Activated CD4-positive, alpha-beta memory T cell treated with anti-CD3 and anti-CD28 coated beads for 36 hours (primary cell): ENCODE data around the gene IQGAP2. TPM values are rescaled to one million over a fixed set of nuclear protein-coding genes. Genes with fewer than 3 reads are reported as not detected.

Experiments used
- CTCF ChIA-PET: fragments of 350-600 bp; sonication (Branson Sonifier 250); formaldehyde crosslinking; loops from one replicate; lab custom pipeline; 2021; ENCODE audit warnings: antibody characterized with exemption, inconsistent platforms; lab: Charles Lee
- POLR2A ChIA-PET: fragments of 350-600 bp; sonication (Branson Sonifier 250); formaldehyde crosslinking; loops from one replicate; lab custom pipeline; 2021; ENCODE audit warnings: antibody characterized with exemption; lab: Charles Lee
- DNase-seq: peaks from one replicate; pipeline ENCODE4 v3.0.0-alpha.2; 2020
- H3K27ac Mint-ChIP-seq: one replicate; pipeline ENCODE4 v1.8.0; 2021; ENCODE audit warnings: mixed read lengths
- H3K27me3 Mint-ChIP-seq: one replicate; pipeline ENCODE4 v1.8.0; 2021; ENCODE audit warnings: mixed read lengths
- H3K36me3 Mint-ChIP-seq: one replicate; pipeline ENCODE4 v1.8.0; 2021; ENCODE audit warnings: mixed read lengths
- H3K4me1 Mint-ChIP-seq: one replicate; pipeline ENCODE4 v1.8.0; 2021; ENCODE audit warnings: low read depth, mixed read lengths
- H3K4me3 Mint-ChIP-seq: one replicate; pipeline ENCODE4 v1.8.0; 2021; ENCODE audit warnings: mild to moderate bottlenecking, mixed read lengths
- H3K9me3 Mint-ChIP-seq: one replicate; pipeline ENCODE4 v1.8.0; 2021; ENCODE audit warnings: mixed read lengths
- intact Hi-C: fragments of 100-400 bp; cut with micrococcal nuclease; formaldehyde crosslinking; loops from one replicate; pipeline ENCODE4 v1.15.1; 2023
- total RNA-seq, 2 experiments: library from RNA; stranded (reverse); gene quantifications; one replicate each; pipeline ENCODE4 v1.2.3, GENCODE V29; 2021

The IQGAP2 gene
- total RNA-seq, 2 experiments from 2014 or later: 92.7 to 93.0 TPM

DNA sequence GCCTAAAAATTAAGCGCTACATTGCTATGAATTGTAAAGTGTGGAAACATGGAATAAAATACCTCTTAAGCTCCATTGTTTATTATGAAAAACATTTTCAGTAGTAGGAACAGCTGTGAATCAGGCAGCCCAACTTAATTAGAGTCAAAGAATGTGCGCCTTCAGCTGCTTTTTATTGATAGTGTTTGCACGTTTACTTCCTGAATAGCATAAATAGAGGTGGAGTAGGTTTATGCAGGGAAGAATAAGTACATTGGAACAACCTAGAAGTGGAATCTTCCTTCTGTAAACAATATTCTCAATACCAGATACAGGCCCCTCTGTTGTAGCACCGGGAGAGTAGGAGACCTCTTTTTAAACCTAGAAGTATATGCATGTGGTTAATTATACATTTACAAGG is 79.9 kb downstream of the IQGAP2 start:
- Mint-ChIP-seq H3K4me3 (no peak overlapping the region), H3K9me3 (no peaks in the 10 kb centered on the region), H3K36me3 (no peaks in the 10 kb centered on the region), H3K27me3 (no peaks in the 10 kb centered on the region), H3K4me1 (peaks cover 54% of the 10 kb centered on the region), H3K27ac (no peak overlapping the region)
- DNase-seq: no peak
- intact Hi-C loops: no loop called here
- ChIA-PET CTCF (no interaction called here), POLR2A (interaction anchor here (1.3 kb wide), 1 partner anchor 13 kb away, joined by 3 read pairs; no protein-coding TSS in a partner anchor)

- Mint-ChIP-seq H3K4me3 (no peak overlapping the region), H3K9me3 (no peaks in the 10 kb centered on the region), H3K4me1 (peaks cover 57% of the 10 kb centered on the region), H3K36me3 (peaks cover 1% of the 10 kb centered on the region), H3K27me3 (no peaks in the 10 kb centered on the region), H3K27ac (no peak overlapping the region)
- DNase-seq: no peak
- ChIA-PET CTCF (no interaction called here), POLR2A (interaction anchor here (1.3 kb wide), 1 partner anchor 13 kb away, joined by 3 read pairs; no protein-coding TSS in a partner anchor)
- intact Hi-C loops: no loop called here
These were observed 80.3 kb downstream of the IQGAP2 start for GRCh38 chr5:76483433-76483832.

GRCh38 chr5:76483881-76484280 is 80.8 kb downstream of the IQGAP2 start:
- CTCF ChIA-PET: no interaction called here
- Mint-ChIP-seq H3K4me1 (peaks cover 56% of the 10 kb centered on the region), H3K27ac (no peak overlapping the region), H3K36me3 (peaks cover 2% of the 10 kb centered on the region), H3K4me3 (no peak overlapping the region), H3K9me3 (no peaks in the 10 kb centered on the region), H3K27me3 (no peaks in the 10 kb centered on the region)
- POLR2A ChIA-PET: interaction anchor here (1.3 kb wide), 1 partner anchor 14 kb away, joined by 3 read pairs; no protein-coding TSS in a partner anchor
- DNase-seq: no peak
- intact Hi-C loops: no loop called here

GRCh38 chr5:76485511-76485910 is 82.4 kb downstream of the IQGAP2 start:
- intact Hi-C loops: no loop called here
- no peaks in the 10 kb centered on the region for H3K9me3 Mint-ChIP-seq
- no peak overlapping the region for H3K27ac Mint-ChIP-seq
- CTCF ChIA-PET: interaction anchor here (0.9 kb wide), 1 partner anchor 12 kb away, joined by 3 read pairs; no protein-coding TSS in a partner anchor
- H3K4me3 Mint-ChIP-seq: no peak overlapping the region
- POLR2A ChIA-PET: interaction anchor here (0.6 kb wide), 1 partner anchor 76 kb away, joined by 3 read pairs; no protein-coding TSS in a partner anchor
- H3K4me1 Mint-ChIP-seq: peaks cover 53% of the 10 kb centered on the region
- DNase-seq: no peak
- H3K27me3 Mint-ChIP-seq: no peaks in the 10 kb centered on the region
- H3K36me3 Mint-ChIP-seq: peaks cover 4% of the 10 kb centered on the region

- intact Hi-C loops: no loop called here
These were observed 84.3 kb downstream of the IQGAP2 start for GRCh38 chr5:76487386-76487785.

DNA sequence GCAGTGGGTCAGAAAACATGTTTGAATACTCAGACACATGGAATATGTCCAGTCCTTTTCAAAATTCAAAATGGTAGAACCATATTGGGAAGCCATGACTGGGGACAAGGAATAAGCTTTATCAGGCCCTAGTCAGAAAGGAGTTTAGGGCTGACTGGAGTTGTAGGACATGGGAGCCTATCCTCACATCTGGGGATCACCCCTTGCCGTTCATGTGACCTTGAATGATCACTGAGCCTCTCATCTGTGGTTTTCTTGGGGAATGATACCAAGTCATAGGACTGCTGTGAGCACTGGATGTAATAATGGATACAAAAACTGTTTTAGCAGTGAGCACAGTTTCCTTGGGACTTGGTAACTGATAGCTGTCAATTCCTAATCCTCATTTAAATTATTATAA is 84.7 kb downstream of the IQGAP2 start:
- Mint-ChIP-seq H3K4me1 (peaks cover 58% of the 10 kb centered on the region), H3K4me3 (no peak overlapping the region), H3K27ac (no peak overlapping the region), H3K36me3 (peaks cover 4% of the 10 kb centered on the region), H3K9me3 (no peaks in the 10 kb centered on the region), H3K27me3 (no peaks in the 10 kb centered on the region)
- ChIA-PET POLR2A (no interaction called here), CTCF (no interaction called here)
- intact Hi-C loops: no loop called here
- no peak for DNase-seq

More at GRCh38 chr5:76487386-76487785, 84.3 kb downstream of the IQGAP2 start:
- H3K4me1 Mint-ChIP-seq: peaks cover 60% of the 10 kb centered on the region
- no peak for DNase-seq
- H3K9me3 Mint-ChIP-seq: no peaks in the 10 kb centered on the region
- POLR2A ChIA-PET: no interaction called here
- no peak overlapping the region for H3K4me3 Mint-ChIP-seq
- H3K36me3 Mint-ChIP-seq: peaks cover 4% of the 10 kb centered on the region
- no peaks in the 10 kb centered on the region for H3K27me3 Mint-ChIP-seq
- CTCF ChIA-PET: no interaction called here
- H3K27ac Mint-ChIP-seq: no peak overlapping the region

GRCh38 chr5:76488969-76489368 is 85.9 kb downstream of the IQGAP2 start:
- no peak for DNase-seq
- Mint-ChIP-seq H3K4me3 (no peak overlapping the region), H3K27ac (no peak overlapping the region), H3K27me3 (no peaks in the 10 kb centered on the region), H3K4me1 (peaks cover 48% of the 10 kb centered on the region), H3K9me3 (no peaks in the 10 kb centered on the region), H3K36me3 (peaks cover 4% of the 10 kb centered on the region)
- CTCF ChIA-PET: interaction anchor here (0.7 to 2.0 kb wide), 3 partner anchors 17 to 280 kb away, joined by 3 to 4 read pairs (median 3); no protein-coding TSS in a partner anchor
- intact Hi-C loops: no loop called here
- POLR2A ChIA-PET: no interaction called here

- ChIA-PET POLR2A (no interaction called here), CTCF (interaction anchor here (0.7 to 2.0 kb wide), 3 partner anchors 9 to 279 kb away, joined by 3 to 4 read pairs (median 3); no protein-coding TSS in a partner anchor)
- Mint-ChIP-seq H3K36me3 (peaks cover 8% of the 10 kb centered on the region), H3K4me1 (peaks cover 45% of the 10 kb centered on the region), H3K4me3 (no peak overlapping the region), H3K27me3 (no peaks in the 10 kb centered on the region), H3K27ac (no peak overlapping the region), H3K9me3 (no peaks in the 10 kb centered on the region)
- DNase-seq: no peak
- intact Hi-C loops: no loop called here
These were observed 87.0 kb downstream of the IQGAP2 start for GRCh38 chr5:76489877-76490688.

GRCh38 chr5:76490960-76491359 is 87.9 kb downstream of the IQGAP2 start:
- ChIA-PET POLR2A (no interaction called here), CTCF (interaction anchor here (0.8 kb wide), 1 partner anchor 10 kb away, joined by 3 read pairs; no protein-coding TSS in a partner anchor)
- Mint-ChIP-seq H3K4me1 (peaks cover 47% of the 10 kb centered on the region), H3K27ac (no peak overlapping the region), H3K4me3 (no peak overlapping the region), H3K9me3 (no peaks in the 10 kb centered on the region), H3K27me3 (no peaks in the 10 kb centered on the region), H3K36me3 (peaks cover 8% of the 10 kb centered on the region)
- DNase-seq: no peak
- intact Hi-C loops: no loop called here

DNA sequence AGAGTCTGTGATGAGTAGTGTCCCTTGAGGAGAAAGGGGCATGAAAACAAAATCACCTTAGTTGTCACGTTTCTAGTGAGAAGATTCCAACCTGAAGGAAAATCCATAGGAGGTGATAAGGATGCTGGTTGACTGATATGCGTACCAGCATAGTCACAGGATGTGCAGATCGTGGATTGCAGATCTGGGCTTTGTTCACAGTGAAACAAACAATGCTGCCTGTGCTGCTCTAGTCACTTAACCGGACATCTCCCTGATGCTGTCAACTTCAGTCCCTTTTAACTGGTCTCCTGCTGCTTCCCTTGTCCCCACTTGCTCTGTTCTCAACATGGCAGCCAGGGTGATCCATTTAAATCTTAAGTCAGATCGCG is 89.7 kb downstream of the IQGAP2 start:
- CTCF ChIA-PET: no interaction called here
- peaks cover 8% of the 10 kb centered on the region for H3K36me3 Mint-ChIP-seq
- H3K4me1 Mint-ChIP-seq: peaks cover 54% of the 10 kb centered on the region
- intact Hi-C loops: no loop called here
- POLR2A ChIA-PET: no interaction called here
- DNase-seq: no peak
- H3K9me3 Mint-ChIP-seq: no peaks in the 10 kb centered on the region
- no peak overlapping the region for H3K27ac Mint-ChIP-seq
- no peaks in the 10 kb centered on the region for H3K27me3 Mint-ChIP-seq
- H3K4me3 Mint-ChIP-seq: no peak overlapping the region

DNA sequence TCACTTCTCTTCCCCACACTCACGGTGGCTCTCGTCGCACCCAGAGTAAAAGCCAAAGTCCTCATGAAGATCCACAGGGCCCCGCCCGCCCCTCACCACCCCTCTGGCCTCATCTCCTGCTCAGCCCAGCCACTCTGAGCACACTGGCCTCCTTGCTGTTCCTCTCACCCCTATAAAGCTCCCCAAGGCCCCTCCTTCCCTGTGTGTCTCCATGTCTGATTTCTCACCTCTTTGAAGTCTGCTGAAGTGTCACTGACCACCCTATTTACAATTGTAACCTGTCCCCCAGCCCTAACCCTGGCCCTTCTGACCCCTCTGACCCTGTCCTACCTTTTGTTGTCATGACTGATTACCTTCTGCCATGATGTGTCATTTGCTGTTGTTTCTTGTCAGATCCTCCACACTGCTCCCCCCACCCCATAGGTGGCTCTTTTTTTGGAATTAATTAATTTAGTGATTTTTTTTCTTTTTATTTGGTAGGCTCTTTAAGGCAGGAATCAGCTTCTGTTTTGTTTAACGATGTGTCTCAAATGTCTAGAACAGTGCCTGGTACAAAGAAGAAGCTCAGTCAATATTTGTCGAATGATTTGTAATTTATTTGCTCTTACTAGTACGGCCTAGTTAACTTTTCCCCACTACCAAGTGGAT is 90.2 kb downstream of the IQGAP2 start:
- H3K9me3 Mint-ChIP-seq: no peaks in the 10 kb centered on the region
- peaks cover 52% of the 10 kb centered on the region for H3K4me1 Mint-ChIP-seq
- H3K27me3 Mint-ChIP-seq: no peaks in the 10 kb centered on the region
- CTCF ChIA-PET: no interaction called here
- no peak for DNase-seq
- H3K4me3 Mint-ChIP-seq: no peak overlapping the region
- H3K27ac Mint-ChIP-seq: no peak overlapping the region
- H3K36me3 Mint-ChIP-seq: peaks cover 8% of the 10 kb centered on the region
- POLR2A ChIA-PET: no interaction called here
- intact Hi-C loops: no loop called here

- Mint-ChIP-seq H3K4me1 (peaks cover 53% of the 10 kb centered on the region), H3K36me3 (peaks cover 4% of the 10 kb centered on the region), H3K27me3 (no peaks in the 10 kb centered on the region), H3K4me3 (no peak overlapping the region), H3K27ac (no peak overlapping the region), H3K9me3 (no peaks in the 10 kb centered on the region)
- ChIA-PET POLR2A (no interaction called here), CTCF (no interaction called here)
- intact Hi-C loops: no loop called here
- DNase-seq: no peak
These were observed 91.1 kb downstream of the IQGAP2 start for GRCh38 chr5:76494201-76494600.
